ENCODE results near the gene PHAX.

- no peak for TF ChIP-seq POLR2A (IDR thresholded peaks at IDR 0.05; ENCODE audit: low read depth, low read length)
- TF ChIP-seq STAT3 (IDR thresholded peaks at IDR 0.05; ENCODE audit: low read depth, low read length) = no peak
- TF ChIP-seq POLR2AphosphoS5 (IDR thresholded peaks at IDR 0.05; ENCODE audit: low read length) = no peak
- no peak for TF ChIP-seq ZNF274 (IDR thresholded peaks at IDR 0.05; ENCODE audit: insufficient read depth, insufficient read length)
Observed at GRCh38 chr5:126641387-126641786, 40.6 kb downstream of the PHAX start.

Data from GM12878 (cell line).